GM19193 (cell line): ENCODE data around the gene CBLL2.

Experiments used
- POLR2A ChIP-seq: IDR thresholded peaks from 4 replicates; pipeline ENCODE4 v1.6.1; 2011; ENCODE audit not compliant: insufficient read depth, insufficient read length; ENCODE audit errors: extremely low read depth

Gene CBLL2

GRCh38 chrX:22315151-22315550, 42.4 kb downstream of the CBLL2 start:
- TF ChIP-seq POLR2A = no peak

GRCh38 chrX:22320236-22320873, 47.6 kb downstream of the CBLL2 start:
- TF ChIP-seq POLR2A = no peak

- TF ChIP-seq POLR2A = no peak
Observed at GRCh38 chrX:22323541-22323940, 50.8 kb downstream of the CBLL2 start.
